ENCODE measurements around the gene HEY2.

HEY2 gene

DNA sequence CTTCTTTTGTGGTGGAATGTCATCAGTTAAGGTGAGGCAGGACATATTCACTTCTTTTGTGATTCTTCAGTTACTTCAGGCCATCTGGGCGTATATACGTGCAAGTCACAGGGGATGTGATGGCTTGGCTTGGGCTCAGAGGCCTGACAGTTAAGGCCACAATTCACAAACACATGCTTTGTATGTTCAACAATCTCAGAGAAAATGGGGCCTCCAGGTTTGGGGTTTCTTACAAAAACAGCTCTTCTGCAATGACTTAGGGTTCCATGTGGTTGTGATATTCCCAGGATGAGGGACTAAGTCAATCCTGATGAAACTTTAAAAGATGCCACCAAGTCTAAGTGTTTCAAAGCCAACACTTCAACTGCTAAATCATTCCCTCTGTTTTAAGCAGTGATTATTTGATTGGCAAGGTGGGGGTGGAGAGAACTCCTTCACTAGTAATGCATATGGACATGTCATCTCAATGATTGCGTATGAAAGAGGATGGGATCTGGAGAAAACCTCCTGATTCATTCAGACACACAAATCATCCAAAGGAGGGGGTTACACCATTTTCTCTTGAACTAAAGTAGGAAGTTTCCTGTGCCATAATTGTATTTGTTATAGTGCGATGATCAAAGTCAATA lies 41.7 kb upstream of the HEY2 start:
- no peaks in the 10 kb centered on the region for H3K4me1 ChIP-seq (ENCODE audit: insufficient read depth, low read length, poor library complexity, severe bottlenecking)
- no peaks in the 10 kb centered on the region for H3K9me3 ChIP-seq (ENCODE audit: insufficient read depth, low read depth, low read length)
- H3K4me3 ChIP-seq (ENCODE audit: low read length, poor library complexity, severe bottlenecking) = no peak overlapping the region
- H3K27me3 ChIP-seq (ENCODE audit: insufficient read depth, low read length, poor library complexity, severe bottlenecking) = no peaks in the 10 kb centered on the region
- no peaks in the 10 kb centered on the region for H4K20me1 ChIP-seq (ENCODE audit: insufficient read depth, low read length, poor library complexity, severe bottlenecking)
- no peak for TF ChIP-seq EZH2phosphoT487 (IDR thresholded peaks at IDR 0.05; ENCODE audit: borderline replicate concordance)
- H3F3A ChIP-seq (ENCODE audit: low read depth) = no peaks in the 10 kb centered on the region
- H3K36me3 ChIP-seq (ENCODE audit: insufficient read depth, low read length) = no peaks in the 10 kb centered on the region
- no peak overlapping the region for H3K4me2 ChIP-seq (ENCODE audit: low read depth, low read length, poor library complexity, severe bottlenecking)
- no peak overlapping the region for H3K9ac ChIP-seq (ENCODE audit: low read depth, low read length, poor library complexity, severe bottlenecking)
- no peaks in the 10 kb centered on the region for H3K9me2 ChIP-seq (replicated peaks; ENCODE audit: low read depth, low read length)
- no peaks in the 10 kb centered on the region for H3K79me2 ChIP-seq (ENCODE audit: insufficient read depth, low read length)
- H2AFZ ChIP-seq (ENCODE audit: low read length) = no peak overlapping the region

DNA sequence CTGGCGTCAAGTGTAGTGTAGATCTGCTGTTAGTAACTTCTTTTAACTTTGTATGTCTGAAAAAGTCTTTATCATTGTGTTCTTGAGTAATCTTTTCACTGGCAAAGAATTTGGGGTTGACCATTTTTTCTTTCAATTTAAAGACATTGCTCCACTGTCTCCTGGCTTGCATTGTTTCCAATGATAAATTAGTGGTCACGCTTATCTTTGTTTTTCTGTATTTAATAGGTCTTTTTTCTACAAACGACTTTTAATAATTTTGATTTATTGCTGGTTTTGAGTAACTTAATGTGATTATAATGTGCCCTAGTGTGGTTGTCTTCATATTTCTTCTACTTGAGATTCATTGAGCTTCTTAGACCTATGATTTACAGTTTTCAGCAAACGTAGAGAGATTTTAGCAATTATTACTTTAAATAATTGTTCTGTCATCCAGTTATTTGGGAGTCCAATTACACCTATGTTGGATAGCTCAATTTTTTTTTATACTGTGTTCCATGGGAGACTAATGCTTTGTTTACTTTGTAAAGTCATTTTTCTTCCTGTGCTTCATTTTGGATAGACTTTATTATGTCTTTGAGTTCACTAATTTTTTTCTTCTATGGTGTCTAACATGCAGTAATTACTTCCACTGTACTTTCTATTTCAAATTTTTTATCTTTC lies 38.3 kb upstream of the HEY2 start:
- H3K9me3 ChIP-seq (ENCODE audit: insufficient read depth, low read depth, low read length) = no peaks in the 10 kb centered on the region
- no peaks in the 10 kb centered on the region for H4K20me1 ChIP-seq (ENCODE audit: insufficient read depth, low read length, poor library complexity, severe bottlenecking)
- no peaks in the 10 kb centered on the region for H3K9me2 ChIP-seq (replicated peaks; ENCODE audit: low read depth, low read length)
- no peaks in the 10 kb centered on the region for H3K36me3 ChIP-seq (ENCODE audit: insufficient read depth, low read length)
- H2AFZ ChIP-seq (ENCODE audit: low read length) = no peak overlapping the region
- H3F3A ChIP-seq (ENCODE audit: low read depth) = no peaks in the 10 kb centered on the region
- TF ChIP-seq EZH2phosphoT487 (IDR thresholded peaks at IDR 0.05; ENCODE audit: borderline replicate concordance) = no peak
- TF ChIP-seq, protein P1, sequence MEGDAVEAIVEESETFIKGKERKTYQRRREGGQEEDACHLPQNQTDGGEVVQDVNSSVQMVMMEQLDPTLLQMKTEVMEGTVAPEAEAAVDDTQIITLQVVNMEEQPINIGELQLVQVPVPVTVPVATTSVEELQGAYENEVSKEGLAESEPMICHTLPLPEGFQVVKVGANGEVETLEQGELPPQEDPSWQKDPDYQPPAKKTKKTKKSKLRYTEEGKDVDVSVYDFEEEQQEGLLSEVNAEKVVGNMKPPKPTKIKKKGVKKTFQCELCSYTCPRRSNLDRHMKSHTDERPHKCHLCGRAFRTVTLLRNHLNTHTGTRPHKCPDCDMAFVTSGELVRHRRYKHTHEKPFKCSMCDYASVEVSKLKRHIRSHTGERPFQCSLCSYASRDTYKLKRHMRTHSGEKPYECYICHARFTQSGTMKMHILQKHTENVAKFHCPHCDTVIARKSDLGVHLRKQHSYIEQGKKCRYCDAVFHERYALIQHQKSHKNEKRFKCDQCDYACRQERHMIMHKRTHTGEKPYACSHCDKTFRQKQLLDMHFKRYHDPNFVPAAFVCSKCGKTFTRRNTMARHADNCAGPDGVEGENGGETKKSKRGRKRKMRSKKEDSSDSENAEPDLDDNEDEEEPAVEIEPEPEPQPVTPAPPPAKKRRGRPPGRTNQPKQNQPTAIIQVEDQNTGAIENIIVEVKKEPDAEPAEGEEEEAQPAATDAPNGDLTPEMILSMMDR (conservative IDR thresholded peaks at IDR 0.05; ENCODE audit: low read length) = no peak
- no peaks in the 10 kb centered on the region for H3K79me2 ChIP-seq (ENCODE audit: insufficient read depth, low read length)
- H3K9ac ChIP-seq (ENCODE audit: low read depth, low read length, poor library complexity, severe bottlenecking) = no peak overlapping the region
- no peaks in the 10 kb centered on the region for H3K4me1 ChIP-seq (ENCODE audit: insufficient read depth, low read length, poor library complexity, severe bottlenecking)
- no peaks in the 10 kb centered on the region for H3K27me3 ChIP-seq (ENCODE audit: insufficient read depth, low read length, poor library complexity, severe bottlenecking)
- no peak overlapping the region for H3K4me3 ChIP-seq (ENCODE audit: low read length, poor library complexity, severe bottlenecking)
- H3K4me2 ChIP-seq (ENCODE audit: low read depth, low read length, poor library complexity, severe bottlenecking) = no peak overlapping the region

DNA sequence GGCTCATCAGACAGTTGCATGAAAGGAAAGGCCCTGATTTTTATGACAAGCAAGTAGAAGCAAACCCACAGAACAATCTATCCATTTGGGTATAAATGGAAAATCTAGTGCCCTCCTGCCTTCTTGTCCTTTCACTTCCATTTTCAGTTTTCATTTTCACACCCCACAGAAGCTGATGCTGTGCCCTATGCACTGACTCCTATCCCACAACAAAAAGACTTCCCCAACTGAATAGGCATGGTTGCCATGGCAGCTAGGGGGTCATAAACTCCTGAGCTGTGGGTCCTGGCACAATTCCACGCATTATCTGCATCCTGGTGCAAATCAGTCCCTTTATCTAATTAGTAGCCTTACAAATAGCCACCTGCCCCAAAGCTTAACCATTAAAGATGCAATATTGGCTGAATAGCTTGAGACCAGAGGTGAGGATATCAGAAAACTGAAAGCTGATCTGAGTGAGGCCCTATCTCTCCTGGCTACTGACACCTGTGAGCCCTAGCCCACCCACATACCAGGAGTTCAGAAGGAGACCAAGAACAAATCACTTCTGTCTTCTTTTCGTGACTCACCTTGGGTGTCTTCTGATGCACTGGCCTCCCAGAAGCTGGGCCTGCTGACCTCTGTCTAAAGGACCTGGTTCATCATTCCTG lies 34.9 kb upstream of the HEY2 start:
- Histone ChIP-seq H3K4me2 (ENCODE audit: low read depth, low read length, poor library complexity, severe bottlenecking) (no peak overlapping the region), H3K79me2 (ENCODE audit: insufficient read depth, low read length) (no peaks in the 10 kb centered on the region), H3K4me1 (ENCODE audit: insufficient read depth, low read length, poor library complexity, severe bottlenecking) (no peaks in the 10 kb centered on the region), H3K9ac (ENCODE audit: low read depth, low read length, poor library complexity, severe bottlenecking) (no peak overlapping the region), H3K9me2 (replicated peaks; ENCODE audit: low read depth, low read length) (no peaks in the 10 kb centered on the region), H3K27me3 (ENCODE audit: insufficient read depth, low read length, poor library complexity, severe bottlenecking) (no peaks in the 10 kb centered on the region), H3F3A (ENCODE audit: low read depth) (no peaks in the 10 kb centered on the region), H4K20me1 (ENCODE audit: insufficient read depth, low read length, poor library complexity, severe bottlenecking) (no peaks in the 10 kb centered on the region), H3K9me3 (ENCODE audit: insufficient read depth, low read depth, low read length) (no peaks in the 10 kb centered on the region), H3K36me3 (ENCODE audit: insufficient read depth, low read length) (no peaks in the 10 kb centered on the region), H2AFZ (ENCODE audit: low read length) (no peak overlapping the region), H3K4me3 (ENCODE audit: low read length, poor library complexity, severe bottlenecking) (no peak overlapping the region)
- TF ChIP-seq, protein P1 (conservative IDR thresholded peaks at IDR 0.05; ENCODE audit: low read length) = no peak
- no peak for TF ChIP-seq EZH2phosphoT487 (IDR thresholded peaks at IDR 0.05; ENCODE audit: borderline replicate concordance)

Data from Loucy (cell line).